Fibroblast of lung (primary cell): Measurements from ENCODE around the gene PPP5C. TPM values are rescaled to one million over a fixed set of nuclear protein-coding genes. Genes with fewer than 3 reads are reported as not detected.

Source experiments
- DNase-seq, 2 donors: peaks; one replicate each; pipeline versions ENCODE4 v3.0.0 to v3.0.0-alpha.2; 2010; ENCODE audit warnings: low read depth in 2 of 2
- H2AFZ ChIP-seq: 2 replicates; pipeline ENCODE4 v1.5.1; 2012; ENCODE audit warnings: low read length, control low read depth, inconsistent platforms
- H3K27ac ChIP-seq: 2 replicates; pipeline ENCODE4 v1.5.1; 2011; ENCODE audit warnings: low read length, control low read depth; ENCODE audit not compliant: insufficient read depth
- H3K27me3 ChIP-seq: 2 replicates; pipeline ENCODE4 v1.5.1; 2011; ENCODE audit warnings: mild to moderate bottlenecking, low read length; ENCODE audit not compliant: control insufficient read depth, insufficient read depth
- H3K36me3 ChIP-seq: 2 replicates; pipeline ENCODE4 v1.5.1; 2011; ENCODE audit warnings: low read length; ENCODE audit not compliant: control insufficient read depth, insufficient read depth
- H3K4me1 ChIP-seq: 2 replicates; pipeline ENCODE4 v1.5.1; 2011; ENCODE audit warnings: low read length; ENCODE audit not compliant: control insufficient read depth, insufficient read depth; ENCODE audit errors: extremely low read depth
- H3K4me2 ChIP-seq: 2 replicates; pipeline ENCODE4 v1.5.1; 2011; ENCODE audit warnings: low read length, control low read depth; ENCODE audit not compliant: insufficient read depth; ENCODE audit errors: extremely low read depth
- H3K4me3 ChIP-seq, 4 experiments: fragments of 200-600 bp in 1 of 4; sonication (generic) in 1 of 4; replicated peaks in 1 of 4; 2 replicates each; pipeline ENCODE4 v1.5.1; 2011 to 2016; ENCODE audit warnings: low read length in 4 of 4, low read depth in 3 of 4, mild to moderate bottlenecking in 3 of 4, control low read depth in 2 of 4, inconsistent platforms in 1 of 4, mixed read lengths in 1 of 4; ENCODE audit not compliant: insufficient read depth in 1 of 4; ENCODE audit errors: control extremely low read depth in 1 of 4
- H3K79me2 ChIP-seq: 2 replicates; pipeline ENCODE4 v1.5.1; 2012; ENCODE audit warnings: mild to moderate bottlenecking, low read length, inconsistent platforms; ENCODE audit not compliant: control insufficient read depth, insufficient read depth
- H3K9ac ChIP-seq: 2 replicates; pipeline ENCODE4 v1.5.1; 2011; ENCODE audit warnings: mild to moderate bottlenecking, low read length, control low read depth; ENCODE audit not compliant: insufficient read depth
- H3K9me3 ChIP-seq: 2 replicates; pipeline ENCODE4 v1.5.1; 2012; ENCODE audit warnings: low read depth, low read length; ENCODE audit not compliant: control insufficient read depth, insufficient read depth
- H4K20me1 ChIP-seq: 2 replicates; pipeline ENCODE4 v1.5.1; 2011; ENCODE audit warnings: low read length; ENCODE audit not compliant: control insufficient read depth, insufficient read depth; ENCODE audit errors: extremely low read depth
- CTCF ChIP-seq, 2 donors: IDR thresholded peaks in 1 of 2; conservative IDR thresholded peaks in 1 of 2; 1 replicate in 1 of 2; 2 replicates in 1 of 2; pipeline ENCODE4 v1.5.1; 2011 to 2012; ENCODE audit warnings: low read length in 2 of 2, control low read depth in 1 of 2, inconsistent platforms in 1 of 2, low read depth in 1 of 2, mild to moderate bottlenecking in 1 of 2
- EZH2 ChIP-seq: IDR thresholded peaks from 2 replicates; pipeline ENCODE4 v1.5.1; 2012; ENCODE audit warnings: low read length, control low read depth, mild to moderate bottlenecking; ENCODE audit errors: missing control alignments
- polyA plus RNA-seq, 2 donors: library from polyadenylated mRNA; depleted of rRNA in 1 of 2; stranded (reverse) in 1 of 2; unstranded in 1 of 2; fragments of >200 nt; gene quantifications; 2 replicates each; pipeline ENCODE4 v1.2.1, GENCODE V29; 2011 to 2012; ENCODE audit warnings: missing spikeins in 1 of 2
- total RNA-seq: library from RNA; depleted of rRNA; stranded (reverse); fragments of >200 nt; gene quantifications from 2 replicates; pipeline ENCODE4 v1.2.1, GENCODE V29; 2014

PPP5C gene
- total and polyA plus RNA-seq, 2 donors (not counting 1 experiment from before 2014, with no cell fraction given): 46.9 to 94.1 TPM

- H3K27me3 ChIP-seq: peaks cover 4% of the 10 kb centered on the region
- peak overlapping the region; percentile 5 for H2AFZ ChIP-seq
- H3K27ac ChIP-seq: no peak overlapping the region
- H3K9me3 ChIP-seq: no peaks in the 10 kb centered on the region
- no peak for DNase-seq
- H4K20me1 ChIP-seq: no peaks in the 10 kb centered on the region
- H3K4me3 ChIP-seq: peak overlapping the region in 2 of 4 experiments; percentile 17 to 34
- H3K4me2 ChIP-seq: peak overlapping the region; percentile 51
- H3K79me2 ChIP-seq: peaks cover 2% of the 10 kb centered on the region
- no peaks in the 10 kb centered on the region for H3K36me3 ChIP-seq
- H3K4me1 ChIP-seq: peaks cover 8% of the 10 kb centered on the region
- peak; percentile 43 for TF ChIP-seq EZH2
- no peak for TF ChIP-seq CTCF (conservative IDR thresholded peaks at IDR 0.05 in 1 of 2, IDR thresholded peaks at IDR 0.05 in 1 of 2; ENCODE audit: low read depth in 1 of 2, low read length in 2 of 2)
- H3K9ac ChIP-seq: no peak overlapping the region
These were observed 61.2 kb downstream of the PPP5C start for GRCh38 chr19:46407856-46408663.

GRCh38 chr19:46408664-46409039 lies 61.8 kb downstream of the PPP5C start:
- no peak for TF ChIP-seq CTCF (conservative IDR thresholded peaks at IDR 0.05 in 1 of 2, IDR thresholded peaks at IDR 0.05 in 1 of 2; ENCODE audit: low read depth in 1 of 2, low read length in 2 of 2)
- TF ChIP-seq EZH2: no peak
- Histone ChIP-seq H3K4me1 (peaks cover 8% of the 10 kb centered on the region), H2AFZ (peak overlapping the region; percentile 5), H3K9me3 (no peaks in the 10 kb centered on the region), H3K4me2 (peak overlapping the region; percentile 51), H4K20me1 (no peaks in the 10 kb centered on the region), H3K4me3 (peak overlapping the region in 2 of 4 experiments; percentile 17 to 34), H3K27ac (no peak overlapping the region), H3K27me3 (peaks cover 4% of the 10 kb centered on the region), H3K36me3 (no peaks in the 10 kb centered on the region), H3K9ac (no peak overlapping the region), H3K79me2 (peaks cover 2% of the 10 kb centered on the region)
- DNase-seq: peak in 1 of 2 donors; percentile 85

- DNase-seq: no peak
- Histone ChIP-seq H3K9ac (no peak overlapping the region), H2AFZ (no peak overlapping the region), H3K27ac (no peak overlapping the region), H3K4me2 (no peak overlapping the region), H4K20me1 (no peaks in the 10 kb centered on the region), H3K79me2 (peaks cover 2% of the 10 kb centered on the region), H3K36me3 (no peaks in the 10 kb centered on the region), H3K4me1 (peaks cover 7% of the 10 kb centered on the region), H3K27me3 (peaks cover 4% of the 10 kb centered on the region), H3K9me3 (no peaks in the 10 kb centered on the region), H3K4me3 (no peak overlapping the region)
- TF ChIP-seq CTCF (conservative IDR thresholded peaks at IDR 0.05 in 1 of 2, IDR thresholded peaks at IDR 0.05 in 1 of 2; ENCODE audit: low read depth in 1 of 2, low read length in 2 of 2) (no peak), EZH2 (no peak)
These were observed 62.3 kb downstream of the PPP5C start for GRCh38 chr19:46409191-46409590.
